Thyroid gland (tissue), 4 donors: ENCODE results near the gene GALNT9. TPM values are rescaled to one million over a fixed set of nuclear protein-coding genes. Genes with fewer than 3 reads are reported as not detected.

ENCODE experiments used
- DNase-seq, 2 donors: peaks; one replicate each; pipeline ENCODE4 v3.0.0-alpha.2; 2019
- H3K27ac ChIP-seq, 3 donors: fragments of 200-600 bp; sonication (generic); 1 replicate in 2 of 3; 2 replicates in 1 of 3; pipeline ENCODE4 v1.5.1; 2016 to 2019; ENCODE audit warnings: mild to moderate bottlenecking in 1 of 3, moderate library complexity in 1 of 3
- H3K27me3 ChIP-seq: fragments of 200-600 bp; sonication (generic); one replicate; pipeline ENCODE4 v1.5.1; 2019
- H3K36me3 ChIP-seq, 2 donors: fragments of 200-600 bp; sonication (generic); one replicate each; pipeline ENCODE4 v1.5.1; 2016 to 2019
- H3K4me1 ChIP-seq, 2 donors: fragments of 200-600 bp; sonication (generic); one replicate each; pipeline ENCODE4 v1.5.1; 2017 to 2019
- H3K4me3 ChIP-seq, 3 donors: fragments of 200-600 bp; sonication (generic); replicated peaks in 1 of 3; 1 replicate in 2 of 3; 2 replicates in 1 of 3; pipeline ENCODE4 v1.5.1; 2016; ENCODE audit warnings: mild to moderate bottlenecking in 1 of 3
- H3K9me3 ChIP-seq: fragments of 200-600 bp; sonication (generic); one replicate; pipeline ENCODE4 v1.5.1; 2017
- CTCF ChIP-seq, 6 experiments: fragments of 200-600 bp in 3 of 6; fragments of 450-650 bp in 3 of 6; sonication (generic) in 3 of 6; IDR thresholded peaks; one replicate each; pipeline ENCODE4 v1.5.1; 2016 to 2019; ENCODE audit warnings: antibody characterized with exemption in 6 of 6, mild to moderate bottlenecking in 2 of 6, inconsistent platforms in 1 of 6, moderate library complexity in 1 of 6
- POLR2A ChIP-seq, 2 donors: fragments of 450-650 bp; IDR thresholded peaks; one replicate each; pipeline ENCODE4 v1.6.1; 2017; ENCODE audit warnings: antibody characterized with exemption in 2 of 2, mild to moderate bottlenecking in 2 of 2, moderate library complexity in 1 of 2
- WGBS, 2 donors: methylation state at CpG; one replicate each; pipeline ENCODE4 v1.1.5; 2017; 5-methylcytosine and 5-hydroxymethylcytosine counted together
- intact Hi-C: fragments of 100-400 bp; cut with DNase I; formaldehyde crosslinking; loops from one replicate; pipeline ENCODE4 v1.15.1; 2023
- total RNA-seq, 4 donors: library from RNA; depleted of rRNA; stranded (reverse); fragments of >200 nt; gene quantifications; one replicate each; pipeline ENCODE4 v1.2.3, GENCODE V29; 2016

Gene GALNT9
- total RNA-seq, 4 donors from 2014 or later: 2.2 to 29.2 (median 15.9) TPM

DNA sequence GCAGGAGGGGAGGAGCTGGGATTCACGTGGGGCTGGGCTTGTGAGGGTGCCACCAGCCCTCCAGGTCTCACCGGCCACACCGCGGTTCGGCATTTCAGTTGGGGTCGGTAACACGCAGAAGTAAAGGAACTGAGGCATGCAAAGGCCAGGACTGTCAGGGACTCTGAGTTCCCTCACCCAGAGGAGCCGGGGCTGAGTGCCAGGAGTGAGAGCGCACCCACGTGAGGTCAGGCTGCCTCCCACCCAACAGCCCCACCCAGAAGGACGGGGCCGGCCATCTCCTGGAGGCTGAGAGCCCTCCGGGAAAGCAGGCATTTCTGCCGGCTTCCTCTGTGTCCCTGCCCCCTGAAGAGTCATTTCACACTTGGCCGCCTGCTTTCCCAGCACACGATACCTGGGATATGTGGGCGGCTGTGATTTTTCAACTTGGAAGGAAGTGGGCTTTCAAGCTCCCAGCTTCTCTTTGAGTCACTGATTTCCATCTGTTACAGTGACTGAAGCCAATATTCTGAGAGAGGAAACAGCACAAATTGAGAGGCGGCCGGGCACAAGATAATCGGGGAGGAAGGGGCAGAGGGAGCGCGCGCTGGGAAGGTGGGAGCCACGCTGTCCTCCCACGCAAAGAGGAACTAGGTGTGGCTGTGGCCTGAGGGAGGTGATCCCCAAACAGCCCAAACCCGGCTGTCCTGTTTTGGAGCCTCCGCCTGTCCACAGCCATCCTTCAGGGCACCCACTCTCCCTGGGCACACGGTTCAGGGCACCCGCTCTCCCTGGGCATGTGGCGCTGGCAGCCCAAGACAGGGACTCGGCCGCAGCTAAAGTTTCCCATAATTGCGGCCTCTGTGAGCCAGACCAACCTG is 19.0 kb downstream of the GALNT9 start:
- 41 to 44% methylated on average over 28 to 32 of the region's 33 CpGs for WGBS, 2 donors

GRCh38 chr12:132309596-132310086 is 19.7 kb downstream of the GALNT9 start:
- Histone ChIP-seq H3K4me1 (peaks cover 5 to 18% of the 10 kb centered on the region in 2 donors), H3K27me3 (no peaks in the 10 kb centered on the region), H3K9me3 (no peaks in the 10 kb centered on the region), H3K36me3 (no peaks in the 10 kb centered on the region), H3K4me3 (no peak overlapping the region), H3K27ac (peak overlapping the region; percentile 26 to 65 (median 48))
- intact Hi-C loops: no loop called here
- TF ChIP-seq POLR2A (IDR thresholded peaks at IDR 0.05) (no peak), CTCF (IDR thresholded peaks at IDR 0.05) (no peak)
- WGBS, 2 donors: 84 to 88% methylated on average over 14 to 18 of the region's 21 CpGs
- DNase-seq: no peak

More for the DNA sequence above, 19.0 kb downstream of the GALNT9 start:
- Histone ChIP-seq H3K4me1 (peaks cover 5 to 18% of the 10 kb centered on the region in 2 donors), H3K36me3 (no peaks in the 10 kb centered on the region), H3K9me3 (no peaks in the 10 kb centered on the region), H3K27me3 (no peaks in the 10 kb centered on the region), H3K4me3 (no peak overlapping the region), H3K27ac (peak overlapping the region; percentile 26 to 65 (median 48))
- TF ChIP-seq POLR2A (IDR thresholded peaks at IDR 0.05) (no peak), CTCF (IDR thresholded peaks at IDR 0.05) (no peak)
- DNase-seq: peak; percentile 91 to 96
- intact Hi-C loops: no loop called here

GRCh38 chr12:132308853-132309595 is 20.4 kb downstream of the GALNT9 start:
- no peaks in the 10 kb centered on the region for H3K36me3 ChIP-seq
- intact Hi-C loops: no loop called here
- no peak overlapping the region for H3K4me3 ChIP-seq
- peak in 1 of 2 donors; percentile 3 for DNase-seq
- peaks cover 5 to 18% of the 10 kb centered on the region in 2 donors for H3K4me1 ChIP-seq
- no peaks in the 10 kb centered on the region for H3K9me3 ChIP-seq
- no peaks in the 10 kb centered on the region for H3K27me3 ChIP-seq
- H3K27ac ChIP-seq: no peak overlapping the region
- WGBS, 2 donors: 76 to 86% methylated on average over 14 to 31 of the region's 31 CpGs
- TF ChIP-seq POLR2A (IDR thresholded peaks at IDR 0.05): no peak
- no peak for TF ChIP-seq CTCF (IDR thresholded peaks at IDR 0.05)

DNA sequence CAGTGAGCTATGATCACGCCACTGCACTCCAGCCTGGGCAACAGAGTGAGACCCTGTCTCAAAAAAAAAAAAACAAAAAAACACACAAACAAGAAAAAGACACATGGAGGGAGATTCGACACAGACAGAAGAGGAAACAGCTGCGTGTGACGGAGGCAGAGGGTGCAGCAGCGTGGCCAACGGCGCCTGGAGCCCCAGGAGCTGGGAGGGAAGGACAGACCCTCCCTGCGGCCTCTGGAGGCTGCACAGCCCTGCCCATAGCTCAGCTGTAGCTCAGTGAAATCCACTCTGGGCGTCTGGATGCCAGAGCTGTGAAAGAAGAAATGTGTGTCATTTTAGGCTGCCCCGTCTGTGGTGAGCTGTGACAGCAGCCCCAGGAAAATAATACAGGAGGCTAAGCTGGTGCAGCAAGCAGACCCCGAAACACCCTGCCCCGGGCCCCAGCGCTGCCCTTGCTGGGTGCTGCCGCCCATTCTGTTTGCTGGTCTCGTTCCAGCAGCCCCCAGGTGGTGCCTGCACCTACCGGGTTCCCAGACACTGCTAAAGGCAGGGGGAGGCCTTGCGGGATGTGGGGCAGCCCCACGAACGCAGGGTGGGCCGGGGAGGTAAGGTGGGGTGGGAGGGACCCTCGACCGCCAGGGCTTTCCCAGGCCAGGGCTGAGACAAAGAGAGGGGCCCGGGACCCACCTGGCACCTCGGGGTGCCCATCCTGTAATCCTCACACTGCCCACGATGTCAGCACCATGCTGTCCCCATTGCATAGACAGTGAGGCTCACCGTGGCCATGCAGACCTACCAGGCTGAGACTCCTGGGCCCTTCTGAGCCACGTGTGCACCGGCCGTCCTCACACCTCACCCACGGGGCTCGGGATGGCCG is 21.2 kb downstream of the GALNT9 start:
- Histone ChIP-seq H3K4me1 (peaks cover 5 to 18% of the 10 kb centered on the region in 2 donors), H3K36me3 (no peaks in the 10 kb centered on the region), H3K27me3 (no peaks in the 10 kb centered on the region), H3K9me3 (no peaks in the 10 kb centered on the region), H3K27ac (no peak overlapping the region), H3K4me3 (no peak overlapping the region)
- peak in 1 of 2 donors; percentile 1 for DNase-seq
- 64 to 71% methylated on average over 23 of the region's 32 CpGs for WGBS, 2 donors
- TF ChIP-seq POLR2A (IDR thresholded peaks at IDR 0.05) (no peak), CTCF (IDR thresholded peaks at IDR 0.05) (no peak)
- intact Hi-C loops: no loop called here
